Astrocyte of the spinal cord (primary cell): ENCODE measurements around the gene ERFL.
"Not testable (repeated sequence)": the region's sequence is repeated elsewhere in the genome, so short reads cannot be mapped to it uniquely, and the experiment has no call there.

ENCODE experiments used
- DNase-seq: peaks from one replicate; pipeline ENCODE4 v3.0.0; 2011; ENCODE audit warnings: low read depth, low spot score
- H3K4me3 ChIP-seq: 2 replicates; pipeline ENCODE4 v1.5.1; 2011; ENCODE audit warnings: low read depth, mild to moderate bottlenecking, low read length, moderate library complexity
- in situ Hi-C: cut with HindIII; loops from 2 replicates; pipeline ENCODE4 v1.10.0; 2017; ENCODE audit warnings: low sequenced_read_pairs
- TF ChIP-seq, protein P1 (sequence below): IDR thresholded peaks from 2 replicates; pipeline ENCODE4 v1.5.1; 2012; ENCODE audit warnings: low read depth, mild to moderate bottlenecking, low read length, inconsistent platforms

ERFL gene

DNA sequence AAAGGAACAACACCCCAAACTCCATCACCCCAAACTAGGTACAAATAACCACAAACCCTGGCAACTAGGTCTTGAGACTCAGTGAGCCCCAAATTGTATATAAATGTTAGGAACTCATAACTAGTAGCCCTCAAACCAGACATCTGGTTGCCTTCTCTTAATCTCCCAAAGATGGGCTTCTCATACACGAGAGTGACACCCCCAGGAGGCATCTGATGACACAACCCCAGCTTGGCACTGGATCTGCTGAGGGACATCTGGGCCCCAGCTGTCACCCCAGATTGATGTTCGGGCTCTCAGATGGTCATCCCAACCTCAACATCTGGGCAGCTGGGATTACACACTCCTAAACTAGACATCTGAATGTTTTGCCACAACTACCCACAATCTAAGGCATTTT lies 16.1 kb upstream of the ERFL start:
- DNase-seq: no peak
- TF ChIP-seq, protein P1, sequence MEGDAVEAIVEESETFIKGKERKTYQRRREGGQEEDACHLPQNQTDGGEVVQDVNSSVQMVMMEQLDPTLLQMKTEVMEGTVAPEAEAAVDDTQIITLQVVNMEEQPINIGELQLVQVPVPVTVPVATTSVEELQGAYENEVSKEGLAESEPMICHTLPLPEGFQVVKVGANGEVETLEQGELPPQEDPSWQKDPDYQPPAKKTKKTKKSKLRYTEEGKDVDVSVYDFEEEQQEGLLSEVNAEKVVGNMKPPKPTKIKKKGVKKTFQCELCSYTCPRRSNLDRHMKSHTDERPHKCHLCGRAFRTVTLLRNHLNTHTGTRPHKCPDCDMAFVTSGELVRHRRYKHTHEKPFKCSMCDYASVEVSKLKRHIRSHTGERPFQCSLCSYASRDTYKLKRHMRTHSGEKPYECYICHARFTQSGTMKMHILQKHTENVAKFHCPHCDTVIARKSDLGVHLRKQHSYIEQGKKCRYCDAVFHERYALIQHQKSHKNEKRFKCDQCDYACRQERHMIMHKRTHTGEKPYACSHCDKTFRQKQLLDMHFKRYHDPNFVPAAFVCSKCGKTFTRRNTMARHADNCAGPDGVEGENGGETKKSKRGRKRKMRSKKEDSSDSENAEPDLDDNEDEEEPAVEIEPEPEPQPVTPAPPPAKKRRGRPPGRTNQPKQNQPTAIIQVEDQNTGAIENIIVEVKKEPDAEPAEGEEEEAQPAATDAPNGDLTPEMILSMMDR: no peak
- H3K4me3 ChIP-seq: no peak overlapping the region
- in situ Hi-C loops: no loop called here

DNA sequence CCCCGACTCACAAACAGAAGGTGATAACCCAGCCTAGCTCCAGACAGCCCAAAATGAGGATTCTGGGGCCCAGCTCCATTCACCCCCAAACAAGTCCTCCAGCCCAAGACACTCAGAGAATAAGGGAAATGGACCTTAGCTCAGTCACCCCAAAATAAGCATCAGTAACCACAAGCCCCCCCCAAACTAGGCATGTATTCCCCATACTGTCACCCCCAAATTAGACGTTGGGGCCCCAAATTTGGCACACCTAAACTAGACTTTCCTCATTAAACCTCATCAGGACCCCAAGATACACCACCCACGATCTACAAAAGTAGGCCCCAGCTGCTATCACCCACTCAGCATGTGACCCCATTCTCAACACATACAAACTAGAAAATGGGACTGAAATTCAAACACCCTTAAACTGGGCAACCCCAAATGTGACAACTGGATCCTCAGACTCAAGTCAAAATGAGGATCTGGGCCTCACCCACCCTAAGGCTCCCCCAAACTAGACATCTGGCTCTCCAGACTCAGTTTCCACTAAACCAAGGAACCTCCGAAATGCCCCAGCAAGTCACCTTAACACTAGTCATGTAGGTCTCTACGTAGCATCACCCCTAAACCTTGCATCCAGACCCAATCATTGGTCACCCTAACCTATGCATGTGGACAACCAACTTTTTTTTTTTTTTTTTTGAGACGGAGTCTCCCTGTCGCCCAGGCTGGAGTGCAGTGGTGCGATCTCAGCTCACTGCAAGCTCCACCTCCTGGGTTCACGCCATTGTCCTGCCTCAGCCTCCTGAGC lies 13.4 kb upstream of the ERFL start:
- H3K4me3 ChIP-seq: no peak overlapping the region
- in situ Hi-C loops: no loop called here
- TF ChIP-seq, protein P1: no peak
- no peak for DNase-seq

DNA sequence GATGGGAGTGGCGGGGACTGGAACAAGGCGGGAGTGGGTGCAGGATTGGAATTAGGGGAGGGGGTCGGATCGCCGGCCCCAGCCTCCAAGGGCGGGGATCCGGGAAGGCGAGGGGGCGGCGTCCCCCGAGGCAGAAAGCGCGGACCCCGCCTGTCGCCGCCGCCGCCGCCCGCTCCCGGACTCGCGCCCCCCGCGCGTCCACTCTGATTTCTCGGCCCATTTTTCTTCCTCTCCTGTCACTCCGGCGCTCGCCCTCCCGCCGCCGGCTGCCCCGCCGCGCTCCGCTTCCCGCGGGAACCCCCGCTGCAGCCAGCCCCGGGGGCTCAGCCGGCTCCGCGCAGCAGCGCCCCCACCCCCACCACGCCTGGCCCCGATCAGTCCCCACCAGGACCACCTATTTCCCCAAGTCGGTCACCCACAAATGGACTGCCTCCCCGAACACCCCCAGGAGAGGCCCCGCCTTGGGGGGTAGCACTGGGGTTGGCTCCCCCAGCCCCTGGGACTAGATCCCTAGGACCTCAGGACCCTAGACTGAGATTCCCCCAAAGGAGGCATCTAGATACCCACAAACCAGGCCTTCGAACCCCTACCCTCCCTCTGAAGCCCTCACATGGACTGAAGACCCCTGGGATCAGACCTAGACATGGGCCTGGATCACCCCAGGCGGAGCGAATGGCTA lies 12.6 kb upstream of the ERFL start:
- TF ChIP-seq, protein P1: no peak
- in situ Hi-C loops: no loop called here
- DNase-seq: no peak
- H3K4me3 ChIP-seq: peak overlapping the region; percentile 49

DNA sequence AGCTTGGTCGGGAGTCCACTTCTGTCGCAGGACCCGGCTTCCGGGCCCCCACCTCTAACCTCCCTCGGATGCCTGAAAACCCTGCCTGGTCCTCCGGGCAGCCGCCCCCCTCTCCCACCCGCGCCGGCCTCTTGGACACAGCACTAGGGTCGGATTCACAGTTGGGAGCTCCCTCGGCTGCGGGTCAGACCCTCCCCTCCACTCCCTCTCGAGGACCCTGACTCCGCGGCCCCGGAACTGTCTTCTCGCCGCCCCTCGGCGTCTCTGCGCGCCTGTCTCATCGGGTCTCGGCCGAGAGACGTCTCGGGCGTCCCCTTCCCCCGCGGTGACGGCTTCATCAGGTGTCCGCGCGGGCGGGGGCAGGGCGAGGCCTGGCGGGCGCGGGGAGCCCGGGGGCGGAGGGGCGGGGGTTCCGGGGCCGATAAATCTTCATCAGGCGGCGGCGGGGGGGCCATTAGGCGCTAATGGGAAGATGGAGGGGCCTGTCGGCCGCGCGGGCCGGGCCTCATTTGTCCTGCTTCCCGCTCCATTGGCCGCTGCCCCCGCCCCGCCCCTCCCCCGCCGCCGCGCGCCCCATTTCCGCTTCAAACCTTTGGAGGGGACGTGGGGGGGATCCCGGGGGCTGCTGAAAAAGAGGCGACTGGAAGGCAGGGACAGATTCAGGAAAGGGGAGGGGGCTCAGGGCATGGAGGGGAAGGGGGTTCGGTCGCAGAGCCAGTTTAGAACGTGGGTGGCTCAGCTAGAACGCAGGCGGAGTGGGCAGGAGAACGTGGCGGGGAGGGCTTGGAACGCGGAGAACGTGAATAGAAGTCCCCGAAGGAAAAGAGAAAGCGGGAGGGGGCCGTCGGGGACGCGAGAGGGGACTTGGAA lies 11.8 kb upstream of the ERFL start:
- in situ Hi-C loops: no loop called here
- TF ChIP-seq, protein P1: no peak
- peak overlapping the region; percentile 49 for H3K4me3 ChIP-seq
- DNase-seq: no peak

DNA sequence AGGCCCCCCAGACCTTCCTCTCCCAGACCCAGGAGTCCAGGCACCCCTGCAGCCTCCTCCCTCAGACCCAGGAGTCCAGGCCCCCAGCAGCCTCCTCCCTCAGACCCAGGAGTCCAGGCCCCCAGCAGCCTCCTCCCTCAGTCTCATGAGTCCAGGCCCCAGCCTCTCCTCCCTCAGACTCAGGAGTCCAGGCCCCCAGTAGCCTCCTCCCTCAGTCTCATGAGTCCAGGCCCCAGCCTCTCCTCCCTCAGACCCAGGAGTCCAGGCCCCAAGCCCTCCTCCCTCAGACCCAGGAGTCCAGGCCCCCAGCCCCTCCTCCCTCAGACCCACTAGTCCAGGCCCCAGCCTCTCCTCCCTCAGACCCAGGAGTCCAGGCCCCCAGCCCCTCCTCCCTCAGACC lies 11.0 kb upstream of the ERFL start:
- DNase-seq, in situ Hi-C loops, H3K4me3 ChIP-seq: not testable (repeated sequence)

DNA sequence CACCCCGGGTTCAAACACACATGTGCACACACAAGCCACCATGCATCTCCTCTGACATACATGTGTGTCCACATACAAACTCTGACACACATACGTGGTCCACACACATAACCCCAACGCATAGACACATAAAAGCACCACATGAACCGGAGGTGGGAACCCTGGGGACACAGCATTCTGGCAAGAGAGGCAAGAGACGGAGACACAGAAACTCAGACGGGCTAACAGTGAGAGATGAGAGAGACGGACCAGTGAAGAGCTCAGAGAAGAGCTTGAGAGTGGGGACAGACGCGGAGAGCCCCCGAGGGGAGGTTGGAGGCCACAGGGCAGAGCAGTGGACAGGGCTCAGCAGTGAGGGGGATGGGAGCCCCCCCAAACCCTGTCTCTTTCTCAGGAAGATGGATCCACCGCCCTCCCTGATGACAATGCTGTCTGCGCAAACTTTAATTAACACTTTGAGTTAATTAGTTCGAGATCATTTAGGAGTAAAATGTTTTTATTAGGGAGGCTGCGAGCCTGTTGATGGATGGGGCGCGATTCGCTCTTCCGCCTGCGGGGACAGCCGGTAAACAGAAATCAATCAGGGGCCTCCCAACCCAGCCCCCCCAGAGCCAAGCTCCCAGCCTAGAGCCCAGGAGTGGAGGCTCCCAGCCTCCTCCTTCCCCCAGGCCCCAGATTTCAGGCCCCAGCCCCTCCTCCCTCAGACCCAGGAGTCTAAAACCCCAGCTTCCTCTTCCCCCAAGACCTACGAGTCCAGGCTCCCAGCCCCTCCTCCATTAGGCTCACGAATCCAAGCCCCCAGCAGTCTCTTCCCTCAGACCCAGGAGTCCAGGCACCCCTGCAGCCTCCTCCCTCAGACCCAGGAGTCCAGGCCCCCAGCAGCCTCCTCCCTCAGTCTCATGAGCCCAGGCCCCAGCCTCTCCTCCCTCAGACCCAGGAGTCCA lies 9.5 kb upstream of the ERFL start:
- no peak overlapping the region for H3K4me3 ChIP-seq
- no peak for DNase-seq
- in situ Hi-C loops: no loop called here
- TF ChIP-seq, protein P1: no peak
